ENCODE results near the gene ORMDL3. TPM values are rescaled to one million over a fixed set of nuclear protein-coding genes. Genes with fewer than 3 reads are reported as not detected.

The ORMDL3 gene
- total and polyA plus RNA-seq, 10 of the 15 experiments (the other 5 are each of a cell fraction or from before 2014, with no cell fraction given) = 8.8 to 98.1 (median 49.9) TPM

GRCh38 chr17:39926588-39927100 is 757 bp downstream of the ORMDL3 start:
- intact Hi-C loops (cut with micrococcal nuclease; ENCODE audit: unreplicated experiment) = loop anchor here (2.0 to 5.0 kb wide), 3 partner anchors 32 to 169 kb away; partner anchors contain the start of gene PSMD3
- in situ Hi-C loops (cut with MboI) = no loop called here
- H3K9me3 ChIP-seq (replicated peaks; ENCODE audit: control insufficient read depth, insufficient read depth, low read length) = no peaks in the 10 kb centered on the region
- no peak for DNase-seq (ENCODE audit: low read depth, low spot score)
- SMC1A ChIA-PET (ENCODE audit: uncharacterized antibody, unreplicated experiment) = interaction anchor here (1.0 to 5.7 kb wide), 6 partner anchors 11 to 151 kb away, joined by 3 to 46 read pairs (median 6); no protein-coding TSS in a partner anchor
- POLR2A ChIA-PET = interaction anchor here (0.6 to 6.4 kb wide), 12 partner anchors 9 to 371 kb away, joined by 3 to 64 read pairs (median 4); no protein-coding TSS in a partner anchor
- no peaks in the 10 kb centered on the region for H3K27me3 ChIP-seq (replicated peaks in 1 of 2; ENCODE audit: control insufficient read depth in 2 of 2, insufficient read depth in 2 of 2, low read length in 1 of 2)
- H3K79me2 ChIP-seq (ENCODE audit: control insufficient read depth, insufficient read depth, low read length) = peaks cover 56% of the 10 kb centered on the region
- H3K36me3 ChIP-seq (ENCODE audit: control insufficient read depth in 2 of 2, insufficient read depth in 2 of 2, low read length in 1 of 2) = peaks cover 8 to 13% of the 10 kb centered on the region in 2 experiments; a peak in 3 of 4 replicates
- RAD21 ChIA-PET (ENCODE audit: unreplicated experiment) = interaction anchor here (0.9 to 4.2 kb wide), 9 partner anchors 11 to 171 kb away, joined by 3 to 35 read pairs (median 4); partner anchors contain the start of gene PSMD3
- ATAC-seq = peak; percentile 72
- H3K27ac ChIP-seq (ENCODE audit: control insufficient read depth, insufficient read depth) = peak overlapping the region; percentile 82
- TSS peak; percentile 51 for BruUV-seq (replicated peaks)
- peaks cover 29% of the 10 kb centered on the region for H3K4me1 ChIP-seq (ENCODE audit: control insufficient read depth, insufficient read depth, low read length)
- H4K20me1 ChIP-seq (ENCODE audit: control insufficient read depth, insufficient read depth) = no peaks in the 10 kb centered on the region
- peak overlapping the region; percentile 83 for H3K9ac ChIP-seq (ENCODE audit: control insufficient read depth, insufficient read depth, low read length)
- H2AFZ ChIP-seq (ENCODE audit: control insufficient read depth, low read depth, low read length) = no peak overlapping the region
- 1% methylated on average over 14 of the region's 15 CpGs for WGBS (ENCODE audit: insufficient coverage, insufficient replicate concordance, low lambda C conversion rate, missing lambda C conversion rate)
- H3K4me2 ChIP-seq (ENCODE audit: control insufficient read depth, insufficient read depth) = peak overlapping the region; percentile 89
- CTCF ChIA-PET = interaction anchor here (0.6 to 2.2 kb wide), 8 partner anchors 11 to 81 kb away, joined by 3 to 12 read pairs (median 4); partner anchors contain the start of gene PSMD3
- peak overlapping the region; percentile 87 for H3K4me3 ChIP-seq
- FAIRE-seq = no peak
- TF ChIP-seq CUX1 (IDR thresholded peaks at IDR 0.05; ENCODE audit: insufficient replicate concordance, low read depth, low read length) = no peak
- no peak for TF ChIP-seq CBFB (IDR thresholded peaks at IDR 0.05; ENCODE audit: low read depth)
- peak; percentile 74; the same call in 1 of the 2 replicates for TF ChIP-seq POLR2AphosphoS5 (IDR thresholded peaks at IDR 0.05; ENCODE audit: low read length)
- no peak for TF ChIP-seq DPF2 (IDR thresholded peaks at IDR 0.05)
- no peak for TF ChIP-seq ASH2L (IDR thresholded peaks at IDR 0.05; ENCODE audit: borderline replicate concordance, low read depth)
- TF ChIP-seq BCL3 (IDR thresholded peaks at IDR 0.05; ENCODE audit: borderline replicate concordance, insufficient read depth, low read depth, low read length, poor library complexity, severe bottlenecking) = no peak
- TF ChIP-seq NR2F1 (conservative IDR thresholded peaks at IDR 0.05) = peak; percentile 90
- TF ChIP-seq E2F4 (IDR thresholded peaks at IDR 0.05; ENCODE audit: low read depth, low read length) = no peak
- 0 out of 2 replicates have a peak, but pooled peaks have one; percentile 9 for TF ChIP-seq CHD2 (IDR thresholded peaks at IDR 0.05; ENCODE audit: borderline replicate concordance, low read depth, low read length)
- peak; percentile 49; the same call in 1 of the 2 replicates for TF ChIP-seq TAF1 (IDR thresholded peaks at IDR 0.05; ENCODE audit: borderline replicate concordance, low read depth, low read length)
- no peak for TF ChIP-seq BRCA1 (IDR thresholded peaks at IDR 0.05; ENCODE audit: low read depth, low read length)
- no peak for TF ChIP-seq RAD51 (IDR thresholded peaks at IDR 0.05)
- TF ChIP-seq TBL1XR1 (IDR thresholded peaks at IDR 0.05; ENCODE audit: low read depth, low read length) = no peak
- TF ChIP-seq KDM1A (IDR thresholded peaks at IDR 0.05; ENCODE audit: borderline replicate concordance) = no peak
- TF ChIP-seq RELA (IDR thresholded peaks at IDR 0.05; ENCODE audit: borderline replicate concordance, partially characterized antibody) = no peak
- TF ChIP-seq NR2C1 (IDR thresholded peaks at IDR 0.05) = peak; percentile 91
- peak; percentile 55; the same call in 1 of the 2 replicates for TF ChIP-seq POLR2A (IDR thresholded peaks at IDR 0.05; ENCODE audit: low read depth, low read length)
- no peak for TF ChIP-seq BMI1 (IDR thresholded peaks at IDR 0.05; ENCODE audit: borderline replicate concordance)

All from GM12878 (cell line).